ENCODE measurements around the gene CKAP4.

CKAP4 gene

DNA sequence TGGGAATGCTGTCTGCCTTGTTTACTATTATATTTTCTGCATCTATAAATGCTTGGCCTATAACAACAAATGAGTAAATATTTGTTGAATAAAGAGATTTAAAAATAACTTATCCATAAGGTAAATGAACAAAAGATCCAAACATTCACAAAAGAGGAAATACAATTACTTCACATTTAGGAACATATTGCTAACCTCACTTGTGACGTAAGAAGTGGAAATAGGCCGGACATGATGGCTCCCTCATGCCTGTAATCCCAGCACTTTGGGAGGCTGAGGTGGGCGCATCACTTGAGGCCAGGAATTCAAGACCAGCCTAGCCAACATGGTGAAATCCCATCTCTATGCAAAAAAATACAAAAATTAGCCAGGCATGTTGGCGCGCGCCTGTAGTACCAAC is 25.7 kb upstream of the CKAP4 start:
- H3K4me3 ChIP-seq (ENCODE audit: low read depth, low read length), result no peak overlapping the region
- TF ChIP-seq, protein P1, sequence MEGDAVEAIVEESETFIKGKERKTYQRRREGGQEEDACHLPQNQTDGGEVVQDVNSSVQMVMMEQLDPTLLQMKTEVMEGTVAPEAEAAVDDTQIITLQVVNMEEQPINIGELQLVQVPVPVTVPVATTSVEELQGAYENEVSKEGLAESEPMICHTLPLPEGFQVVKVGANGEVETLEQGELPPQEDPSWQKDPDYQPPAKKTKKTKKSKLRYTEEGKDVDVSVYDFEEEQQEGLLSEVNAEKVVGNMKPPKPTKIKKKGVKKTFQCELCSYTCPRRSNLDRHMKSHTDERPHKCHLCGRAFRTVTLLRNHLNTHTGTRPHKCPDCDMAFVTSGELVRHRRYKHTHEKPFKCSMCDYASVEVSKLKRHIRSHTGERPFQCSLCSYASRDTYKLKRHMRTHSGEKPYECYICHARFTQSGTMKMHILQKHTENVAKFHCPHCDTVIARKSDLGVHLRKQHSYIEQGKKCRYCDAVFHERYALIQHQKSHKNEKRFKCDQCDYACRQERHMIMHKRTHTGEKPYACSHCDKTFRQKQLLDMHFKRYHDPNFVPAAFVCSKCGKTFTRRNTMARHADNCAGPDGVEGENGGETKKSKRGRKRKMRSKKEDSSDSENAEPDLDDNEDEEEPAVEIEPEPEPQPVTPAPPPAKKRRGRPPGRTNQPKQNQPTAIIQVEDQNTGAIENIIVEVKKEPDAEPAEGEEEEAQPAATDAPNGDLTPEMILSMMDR (IDR thresholded peaks at IDR 0.05; ENCODE audit: low read depth, low read length), result no peak

DNA sequence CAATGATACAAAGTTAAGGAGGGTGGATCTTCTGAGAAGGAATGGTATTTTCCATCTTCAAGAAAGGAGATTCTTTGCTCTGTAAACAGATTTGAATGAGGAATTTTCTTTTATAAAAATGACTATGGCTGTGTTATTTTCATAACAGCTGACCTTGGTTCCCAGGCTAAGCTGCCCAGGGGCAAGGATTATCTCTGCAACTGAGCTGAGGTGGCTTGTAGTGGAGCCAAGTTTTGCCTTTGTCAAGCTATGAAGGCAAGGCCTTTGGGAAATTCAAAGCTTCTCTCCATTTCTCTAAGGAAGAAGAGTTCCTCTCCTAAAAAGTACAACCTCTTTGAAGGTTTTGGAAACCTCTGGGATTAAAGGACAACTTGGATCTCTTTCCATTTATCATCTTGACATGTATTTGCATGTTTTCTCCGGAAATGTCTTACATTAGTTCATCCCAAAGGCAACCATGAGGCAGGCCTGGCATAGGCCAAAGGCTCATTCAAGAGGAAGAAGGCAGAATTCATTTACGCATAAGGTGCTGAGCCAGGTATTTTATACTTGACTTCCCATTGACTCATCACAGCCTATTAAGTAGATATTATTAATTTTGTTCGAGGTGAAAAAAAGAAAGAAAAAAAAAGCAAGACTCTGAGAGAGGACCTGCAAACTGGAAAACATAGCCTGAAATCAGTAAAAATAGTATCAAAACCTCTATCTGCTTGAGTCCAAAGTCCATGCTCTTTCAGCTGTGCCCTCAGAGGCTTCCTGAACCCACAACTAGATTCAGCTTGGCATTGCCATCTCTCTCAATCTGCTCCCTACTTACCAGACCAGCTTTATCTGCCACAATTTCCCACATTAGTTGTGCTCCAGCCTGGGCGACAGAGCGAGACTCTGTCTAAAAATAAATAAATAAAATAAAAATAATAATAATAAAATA is 24.0 kb upstream of the CKAP4 start:
- TF ChIP-seq, protein P1 (IDR thresholded peaks at IDR 0.05; ENCODE audit: low read depth, low read length), result no peak
- no peak overlapping the region for H3K4me3 ChIP-seq (ENCODE audit: low read depth, low read length)

DNA sequence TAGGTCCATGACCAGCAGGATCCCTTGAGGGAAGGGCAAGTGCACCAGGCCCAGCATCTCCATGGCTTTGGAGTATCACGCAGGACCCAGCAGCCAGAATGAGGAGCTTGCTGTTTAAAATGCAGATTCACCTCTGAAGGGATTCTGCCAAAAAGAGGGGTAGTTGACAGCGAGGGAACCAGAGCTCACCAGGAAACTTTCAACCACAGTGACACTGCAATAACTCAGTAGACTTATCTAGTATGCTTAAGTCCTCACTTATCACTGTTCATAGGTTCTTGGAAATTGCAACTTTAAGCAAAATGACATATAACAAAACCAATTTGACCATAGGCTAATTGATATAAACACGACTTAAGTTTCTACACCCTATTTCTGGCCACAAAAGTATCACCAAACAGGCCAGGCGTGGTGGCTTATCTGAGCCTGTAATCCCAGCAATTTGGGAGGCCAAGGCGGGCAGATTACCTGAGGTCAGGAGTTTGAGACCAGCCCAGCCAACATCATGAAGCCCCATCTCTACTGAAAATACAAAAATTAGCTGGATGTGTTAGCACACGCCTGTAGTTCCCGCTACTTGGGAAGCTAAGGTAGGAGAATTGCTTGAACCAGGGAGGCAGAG is 21.4 kb upstream of the CKAP4 start:
- TF ChIP-seq, protein P1 (IDR thresholded peaks at IDR 0.05; ENCODE audit: low read depth, low read length), result no peak
- H3K4me3 ChIP-seq (ENCODE audit: low read depth, low read length), result no peak overlapping the region

DNA sequence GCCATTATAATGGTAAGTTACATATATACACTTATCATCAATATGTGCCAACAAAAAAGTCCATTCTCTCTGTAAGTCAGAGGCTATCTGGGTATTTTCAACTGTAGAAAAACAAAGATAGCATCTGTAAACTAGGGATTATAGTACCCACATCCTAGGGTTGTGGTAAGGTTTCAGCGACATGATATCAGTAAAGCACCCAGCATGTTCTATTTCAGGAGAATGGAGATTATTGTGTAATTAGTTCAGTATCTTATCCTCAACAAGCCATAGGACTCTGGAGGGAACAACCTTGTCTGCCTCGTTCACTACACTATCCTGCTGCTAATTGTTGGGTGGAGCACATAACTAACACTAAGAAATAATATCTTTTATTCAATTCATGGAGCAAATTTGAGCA is 19.7 kb upstream of the CKAP4 start:
- H3K4me3 ChIP-seq (ENCODE audit: low read depth, low read length), result no peak overlapping the region
- TF ChIP-seq, protein P1 (IDR thresholded peaks at IDR 0.05; ENCODE audit: low read depth, low read length), result no peak

DNA sequence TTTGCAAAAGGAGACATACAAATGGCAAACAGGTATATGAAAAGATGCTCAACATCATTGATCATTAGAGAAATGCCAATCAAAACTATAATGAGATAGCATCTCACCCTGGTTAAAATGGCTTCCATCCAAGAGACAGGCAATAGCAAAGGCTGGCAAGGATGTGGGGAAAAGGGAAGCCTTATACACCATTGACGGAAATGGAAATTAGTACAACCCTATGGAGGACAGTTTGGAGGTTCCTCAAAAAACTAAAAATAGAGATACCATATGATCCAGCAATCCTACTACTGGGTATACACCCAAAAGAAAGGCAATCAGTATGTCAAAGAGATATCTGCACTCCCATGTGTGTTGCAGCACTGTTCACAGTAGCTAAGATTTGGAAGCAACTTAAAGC is 17.3 kb upstream of the CKAP4 start:
- no peak overlapping the region for H3K4me3 ChIP-seq (ENCODE audit: low read depth, low read length)
- TF ChIP-seq, protein P1 (IDR thresholded peaks at IDR 0.05; ENCODE audit: low read depth, low read length), result no peak

DNA sequence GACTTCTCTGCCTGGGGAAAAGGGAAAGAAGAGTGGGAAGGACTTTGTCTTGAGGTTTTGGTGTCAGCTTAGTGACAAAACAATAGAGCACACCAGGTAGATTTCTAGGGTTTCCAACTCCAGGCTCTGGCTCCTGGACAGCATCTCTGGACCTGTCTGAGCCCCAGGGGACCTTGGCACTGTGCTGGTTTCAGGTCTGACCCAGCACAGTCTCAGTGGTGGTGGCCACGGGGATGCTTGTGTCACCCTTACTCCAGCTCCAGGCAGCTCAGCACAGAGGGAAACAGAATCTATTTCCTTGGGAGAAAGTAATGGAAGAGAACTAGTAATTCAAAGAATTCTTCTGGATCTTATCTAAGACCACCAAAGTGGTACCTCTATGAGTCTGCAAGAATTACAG is 11.1 kb upstream of the CKAP4 start:
- TF ChIP-seq, protein P1 (IDR thresholded peaks at IDR 0.05; ENCODE audit: low read depth, low read length), result no peak
- H3K4me3 ChIP-seq (ENCODE audit: low read depth, low read length), result no peak overlapping the region

DNA sequence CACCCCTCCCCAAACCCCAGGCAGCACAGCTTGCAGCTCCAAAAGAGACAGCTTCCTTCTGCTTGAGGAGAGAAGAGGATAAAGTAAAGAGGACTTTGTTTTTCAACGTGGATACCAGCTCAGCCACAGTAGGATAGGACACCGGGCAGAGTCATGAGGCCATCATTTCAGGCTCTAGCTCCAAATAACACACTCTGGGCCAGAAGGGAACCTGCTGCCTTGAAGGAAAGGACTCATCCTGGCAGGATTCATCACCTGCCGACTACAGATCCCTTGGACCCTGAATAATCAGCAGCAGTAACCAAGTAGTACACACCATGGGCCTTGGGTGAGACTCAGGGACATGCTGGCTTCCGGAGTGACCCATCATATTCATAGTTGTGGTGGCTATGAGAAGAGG is 10.4 kb upstream of the CKAP4 start:
- no peak overlapping the region for H3K4me3 ChIP-seq (ENCODE audit: low read depth, low read length)
- TF ChIP-seq, protein P1 (IDR thresholded peaks at IDR 0.05; ENCODE audit: low read depth, low read length), result no peak

All from WI38 (cell line).